GM23338 (cell line): ENCODE measurements around the gene FUT7. TPM values are rescaled to one million over a fixed set of nuclear protein-coding genes. Genes with fewer than 3 reads are reported as not detected.

Source experiments
- ATAC-seq: fragments of 200-7000 bp; cut with Tn5 transposase; 3 replicates; pipeline ENCODE4 v1.9.1; 2020
- DNase-seq: peaks from one replicate; pipeline ENCODE4 v3.0.0-alpha.2; 2015; ENCODE audit warnings: low spot score
- H2AFZ ChIP-seq: fragments of 200-600 bp; sonication (generic); 2 replicates; pipeline ENCODE4 v1.8.0; 2016; ENCODE audit warnings: antibody characterized with exemption, mild to moderate bottlenecking, moderate library complexity
- H3F3A ChIP-seq: fragments of 200-600 bp; sonication (generic); replicated peaks from 2 replicates; pipeline ENCODE4 v1.8.0; 2017; ENCODE audit warnings: antibody characterized with exemption, mixed run types, low read depth
- H3K27ac ChIP-seq: fragments of 200-600 bp; sonication (generic); 2 replicates; pipeline ENCODE4 v1.6.1; 2016; ENCODE audit warnings: low read depth
- H3K27me3 ChIP-seq: fragments of 200-600 bp; sonication (generic); 2 replicates; pipeline ENCODE4 v1.8.0; 2016; ENCODE audit warnings: mild to moderate bottlenecking, mixed run types, moderate library complexity; ENCODE audit not compliant: insufficient read depth
- H3K36me3 ChIP-seq: fragments of 200-600 bp; sonication (generic); 2 replicates; pipeline ENCODE4 v1.8.0; 2016; ENCODE audit warnings: mild to moderate bottlenecking; ENCODE audit not compliant: insufficient read depth
- H3K4me1 ChIP-seq: fragments of 200-600 bp; sonication (generic); 2 replicates; pipeline ENCODE4 v1.8.0; 2016; ENCODE audit warnings: mild to moderate bottlenecking, moderate library complexity; ENCODE audit not compliant: insufficient read depth
- H3K4me2 ChIP-seq: fragments of 200-600 bp; sonication (generic); 2 replicates; pipeline ENCODE4 v1.7.1; 2017; ENCODE audit warnings: mixed run types
- H3K4me3 ChIP-seq: fragments of 200-600 bp; sonication (generic); 2 replicates; pipeline ENCODE4 v1.6.1; 2016; ENCODE audit warnings: mixed run types
- H3K79me2 ChIP-seq: fragments of 200-600 bp; sonication (generic); replicated peaks from 2 replicates; pipeline ENCODE4 v1.8.0; 2017; ENCODE audit warnings: mild to moderate bottlenecking; ENCODE audit not compliant: insufficient read depth
- H3K9me2 ChIP-seq: fragments of 200-600 bp; sonication (generic); 2 replicates; pipeline ENCODE4 v1.8.0; 2017; ENCODE audit not compliant: insufficient read depth
- H4K20me1 ChIP-seq: fragments of 200-600 bp; sonication (generic); replicated peaks from 2 replicates; pipeline ENCODE4 v1.8.0; 2017; ENCODE audit warnings: mild to moderate bottlenecking; ENCODE audit not compliant: insufficient read depth
- H3K27ac Mint-ChIP-seq: 2 replicates; pipeline ENCODE4 v1.8.0; 2020; ENCODE audit warnings: inconsistent platforms, mild to moderate bottlenecking, moderate library complexity, mixed read lengths
- H3K27me3 Mint-ChIP-seq: 3 replicates; pipeline ENCODE4 v1.8.0; 2022; ENCODE audit warnings: low read depth, mild to moderate bottlenecking, moderate library complexity, mixed read lengths, inconsistent platforms; ENCODE audit not compliant: insufficient read depth, poor library complexity
- H3K36me3 Mint-ChIP-seq: 3 replicates; pipeline ENCODE4 v1.8.0; 2021; ENCODE audit warnings: low read depth, mild to moderate bottlenecking, inconsistent platforms, moderate library complexity, mixed read lengths
- H3K4me1 Mint-ChIP-seq: 3 replicates; pipeline ENCODE4 v1.8.0; 2020; ENCODE audit warnings: mild to moderate bottlenecking, inconsistent platforms, mixed read lengths
- H3K4me3 Mint-ChIP-seq: 3 replicates; pipeline ENCODE4 v1.8.0; 2021; ENCODE audit warnings: moderate library complexity, mild to moderate bottlenecking, inconsistent platforms, mixed read lengths
- H3K9me3 Mint-ChIP-seq: 3 replicates; pipeline ENCODE4 v1.8.0; 2020; ENCODE audit warnings: moderate library complexity, mild to moderate bottlenecking, inconsistent platforms, mixed read lengths
- CREB1 ChIP-seq: fragments of 250-450 bp; sonication (Bioruptor Pico); IDR thresholded peaks from 2 replicates; pipeline ENCODE4 v1.5.0; 2020; ENCODE audit warnings: low read depth, mild to moderate bottlenecking, moderate library complexity
- CTCF ChIP-seq, 2 experiments: fragments of 200-600 bp in 1 of 2; sonication (generic) in 1 of 2; conservative IDR thresholded peaks; 2 replicates each; pipeline versions ENCODE4 v1.5.1 to v1.6.1; 2016 to 2017; ENCODE audit warnings: antibody characterized with exemption in 2 of 2, low read depth in 2 of 2, mild to moderate bottlenecking in 2 of 2, moderate library complexity in 1 of 2
- ETS1 ChIP-seq: IDR thresholded peaks from 2 replicates; pipeline ENCODE4 v1.6.1; 2016; ENCODE audit warnings: antibody characterized with exemption
- EZH2 ChIP-seq: fragments of 200-600 bp; sonication (generic); IDR thresholded peaks from one replicate; pipeline ENCODE4 v1.8.0; 2017; ENCODE audit warnings: antibody characterized with exemption, mild to moderate bottlenecking, low read depth; ENCODE audit not compliant: unreplicated experiment
- EZH2phosphoT487 ChIP-seq: fragments of 200-600 bp; sonication (generic); IDR thresholded peaks from one replicate; pipeline ENCODE4 v1.8.1; 2018; ENCODE audit warnings: antibody characterized with exemption; ENCODE audit not compliant: unreplicated experiment
- JUNB ChIP-seq: IDR thresholded peaks from one replicate; pipeline ENCODE4 v1.6.1; 2016; ENCODE audit warnings: antibody characterized with exemption; ENCODE audit not compliant: unreplicated experiment
- NANOG ChIP-seq: IDR thresholded peaks from 2 replicates; pipeline ENCODE4 v1.6.1; 2016; ENCODE audit warnings: antibody characterized with exemption, borderline replicate concordance
- POLR2AphosphoS5 ChIP-seq: IDR thresholded peaks from 2 replicates; pipeline ENCODE4 v1.6.1; 2016; ENCODE audit warnings: antibody characterized with exemption, low read depth
- REST ChIP-seq: IDR thresholded peaks from one replicate; pipeline ENCODE4 v1.6.1; 2018; ENCODE audit warnings: antibody characterized with exemption; ENCODE audit not compliant: unreplicated experiment
- STAT1 ChIP-seq: IDR thresholded peaks from one replicate; pipeline ENCODE4 v1.6.1; 2016; ENCODE audit warnings: antibody characterized with exemption; ENCODE audit not compliant: unreplicated experiment
- ZNF114 ChIP-seq: fragments of 250-450 bp; sonication (Bioruptor Pico); IDR thresholded peaks from 2 replicates; pipeline ENCODE4 v1.5.0; 2020; ENCODE audit warnings: mild to moderate bottlenecking, moderate library complexity
- ZNF331 ChIP-seq: fragments of 250-450 bp; sonication (Bioruptor Pico); IDR thresholded peaks from 2 replicates; pipeline ENCODE4 v1.5.0; 2020; ENCODE audit warnings: low read depth, mild to moderate bottlenecking, moderate library complexity
- ZNF462 ChIP-seq: fragments of 250-450 bp; sonication (Bioruptor Pico); IDR thresholded peaks from 2 replicates; pipeline ENCODE4 v1.5.0; 2020; ENCODE audit warnings: mild to moderate bottlenecking, moderate library complexity
- polyA plus RNA-seq: library from polyadenylated mRNA; unstranded; fragments of >200 nt; fragmentation: Nextera tagmentation; extraction: Ambion mirVana; gene quantifications from 2 replicates; pipeline ENCODE4 v1.2.1, GENCODE V29; 2016
- total RNA-seq: library from RNA; depleted of rRNA; stranded (reverse); fragments of >200 nt; shearing (Covaris generic); gene quantifications from 2 replicates; pipeline ENCODE4 v1.2.3, GENCODE V29; 2014

Gene FUT7
- total and polyA plus RNA-seq, 2 experiments from 2014 or later, result not detected

DNA sequence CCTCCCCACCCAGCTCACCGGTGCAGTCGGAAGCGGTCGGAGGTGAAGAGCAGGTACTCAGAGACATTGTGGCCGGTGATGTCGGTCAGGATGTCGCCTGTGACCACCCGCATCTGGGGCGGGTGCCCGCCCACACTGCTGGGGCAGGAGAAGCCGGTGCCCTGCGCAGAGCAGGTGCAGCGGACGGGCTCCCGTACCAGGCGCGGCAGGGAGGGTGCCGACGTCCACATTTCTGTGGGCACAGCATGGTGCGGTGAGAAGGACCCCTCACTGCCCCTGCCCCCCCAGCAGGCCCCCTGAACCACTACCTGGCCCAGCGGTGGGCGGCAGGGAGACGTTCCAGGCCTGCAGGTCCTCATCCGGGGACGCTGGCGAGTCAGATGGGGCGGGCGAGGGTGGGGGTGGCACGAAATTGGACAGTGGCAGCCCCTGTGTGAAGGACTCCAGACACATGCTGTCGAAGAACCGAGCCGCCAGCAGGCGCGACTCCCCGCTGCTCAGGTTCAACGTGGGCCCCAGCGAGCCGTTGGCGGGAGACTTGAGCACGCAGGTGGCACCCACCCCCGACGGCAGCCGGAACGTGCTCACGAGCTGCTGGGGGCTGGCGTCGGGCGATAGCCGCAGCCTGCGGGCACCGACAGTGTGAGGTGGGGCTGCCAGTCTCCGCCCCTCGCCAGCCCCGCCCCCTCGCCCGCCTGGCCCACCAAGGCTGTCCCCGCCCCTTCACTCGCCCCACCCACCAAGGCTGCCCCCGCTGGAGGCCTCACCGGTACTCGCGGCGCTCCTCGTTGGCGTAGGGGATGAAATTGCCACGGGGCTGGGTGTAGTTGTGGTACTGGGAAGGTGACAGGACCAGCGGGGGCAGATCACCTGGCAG lies 19.0 kb downstream of the FUT7 start:
- no peaks in the 10 kb centered on the region for H3K9me3 Mint-ChIP-seq
- Histone ChIP-seq H3K4me2 (no peak overlapping the region), H3K27ac (no peak overlapping the region), H4K20me1 (no peaks in the 10 kb centered on the region), H3K4me3 (no peak overlapping the region), H3K36me3 (no peaks in the 10 kb centered on the region), H3K27me3 (no peaks in the 10 kb centered on the region), H3K4me1 (no peaks in the 10 kb centered on the region), H2AFZ (no peak overlapping the region), H3K79me2 (no peaks in the 10 kb centered on the region), H3F3A (no peaks in the 10 kb centered on the region), H3K9me2 (no peaks in the 10 kb centered on the region)
- H3K27me3 Mint-ChIP-seq, result no peaks in the 10 kb centered on the region
- DNase-seq (peak; percentile 69), ATAC-seq (peak; percentile 81)
- peaks cover 2% of the 10 kb centered on the region; the same call in 1 of the 3 replicates for H3K36me3 Mint-ChIP-seq
- no peak for TF ChIP-seq ZNF331 (CRISPR knock-in tag)
- TF ChIP-seq ZNF114 (CRISPR knock-in tag), result no peak
- no peak for TF ChIP-seq POLR2AphosphoS5
- no peak for TF ChIP-seq NANOG
- no peak for TF ChIP-seq EZH2
- TF ChIP-seq ETS1, result no peak
- TF ChIP-seq CREB1, result no peak
- TF ChIP-seq CTCF (conservative IDR thresholded peaks at IDR 0.05; ENCODE audit: low read depth in 2 of 2), result no peak
- TF ChIP-seq JUNB, result no peak
- TF ChIP-seq ZNF462 (CRISPR knock-in tag), result no peak
- TF ChIP-seq STAT1, result no peak
- no peak for TF ChIP-seq REST
- no peak for TF ChIP-seq EZH2phosphoT487
- no peaks in the 10 kb centered on the region for H3K4me1 Mint-ChIP-seq
- no peak overlapping the region for H3K27ac Mint-ChIP-seq
- H3K4me3 Mint-ChIP-seq, result no peak overlapping the region
